Mesenteric fat pad (tissue), 1 donor: ENCODE measurements around the gene RNASE12. TPM values are rescaled to one million over a fixed set of nuclear protein-coding genes. Genes with fewer than 3 reads are reported as not detected.
"Not testable (repeated sequence)": the region's sequence is repeated elsewhere in the genome, so short reads cannot be mapped to it uniquely, and the experiment has no call there.

Experiments
- DNase-seq: peaks from one replicate; pipeline ENCODE4 v3.0.0-alpha.2; 2020; ENCODE audit warnings: low spot score
- total RNA-seq: library from RNA; stranded (reverse); fragmentation: NEBNext Ultra II Directional; extraction: Animal tissue kit (Norgen Biotek cat#: 25700); gene quantifications from one replicate; pipeline ENCODE4 v1.2.1, GENCODE V29; 2021
- donor health status: DM: yes; HTN: yes; CAD: no.

Gene RNASE12
- total RNA-seq, 1 donor from 2014 or later, result not detected

- no peak for DNase-seq
Observed at GRCh38 chr14:20614038-20614840, 23.1 kb upstream of the RNASE12 start.

DNA sequence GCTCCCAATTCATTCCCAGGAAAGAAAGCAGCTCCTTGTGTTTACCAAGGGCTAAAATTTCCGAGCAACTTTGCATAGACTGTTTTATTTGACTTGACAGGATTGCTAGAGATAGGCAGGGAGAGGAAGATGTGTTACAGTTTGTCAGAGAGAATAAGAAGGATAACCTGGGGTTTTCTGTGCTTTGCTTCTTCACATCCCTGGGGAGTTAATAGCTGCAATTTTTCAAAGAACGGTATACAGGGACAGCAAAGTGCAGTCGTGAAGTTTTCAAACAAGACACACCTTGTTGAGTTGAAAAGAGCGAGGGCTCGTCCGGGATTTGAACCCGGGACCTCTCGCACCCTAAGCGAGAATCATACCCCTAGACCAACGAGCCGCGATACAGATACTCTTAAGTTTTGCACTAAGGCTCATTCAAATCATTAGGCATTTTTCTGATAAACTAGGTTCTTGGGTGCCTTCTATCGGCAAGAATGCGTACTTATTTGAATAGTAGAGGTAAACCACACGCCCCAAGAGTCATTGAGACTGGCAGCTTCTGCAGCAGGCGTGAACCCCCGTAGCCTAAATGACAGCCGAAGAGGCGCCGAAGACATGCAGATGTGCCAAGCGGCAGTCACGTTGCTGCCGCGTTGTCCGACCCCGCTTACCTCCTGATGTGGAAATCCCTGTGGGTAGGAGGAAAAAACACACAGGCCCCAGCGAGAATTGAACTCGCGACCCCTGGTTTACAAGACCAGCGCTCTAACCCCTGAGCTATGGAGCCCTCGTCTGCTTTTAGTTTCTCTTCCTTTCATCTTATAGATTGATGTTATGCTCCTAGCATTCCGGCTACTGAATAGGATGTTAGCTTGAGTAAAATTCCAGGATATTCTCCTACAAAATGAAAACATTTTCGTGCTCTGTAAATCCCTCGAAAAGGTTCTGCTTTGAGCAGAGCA lies 22.2 kb upstream of the RNASE12 start:
- no peak for DNase-seq

- DNase-seq, result no peak
Observed at GRCh38 chr14:20612403-20612802, 21.2 kb upstream of the RNASE12 start.

DNA sequence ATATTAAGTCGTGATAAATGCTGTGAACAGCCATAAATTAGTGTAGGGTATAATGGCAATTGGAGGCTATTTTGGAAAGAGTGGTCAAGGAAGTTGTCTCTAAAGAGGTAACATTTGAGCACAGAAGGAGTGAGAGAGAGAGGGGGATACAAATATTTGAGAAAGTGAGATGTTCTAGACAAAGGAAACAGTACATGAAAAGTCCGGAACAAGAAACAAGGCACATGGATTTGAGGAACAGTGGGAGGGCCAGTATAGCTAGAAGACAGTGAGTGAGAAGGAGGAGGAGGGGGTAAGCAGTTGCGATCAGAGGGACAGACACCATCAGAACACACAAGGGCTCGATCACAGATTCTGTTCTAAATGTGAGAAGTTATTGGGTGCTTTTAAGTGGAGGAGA lies 20.1 kb upstream of the RNASE12 start:
- no peak for DNase-seq

GRCh38 chr14:20610002-20610765 lies 19.0 kb upstream of the RNASE12 start:
- DNase-seq, result no peak

DNA sequence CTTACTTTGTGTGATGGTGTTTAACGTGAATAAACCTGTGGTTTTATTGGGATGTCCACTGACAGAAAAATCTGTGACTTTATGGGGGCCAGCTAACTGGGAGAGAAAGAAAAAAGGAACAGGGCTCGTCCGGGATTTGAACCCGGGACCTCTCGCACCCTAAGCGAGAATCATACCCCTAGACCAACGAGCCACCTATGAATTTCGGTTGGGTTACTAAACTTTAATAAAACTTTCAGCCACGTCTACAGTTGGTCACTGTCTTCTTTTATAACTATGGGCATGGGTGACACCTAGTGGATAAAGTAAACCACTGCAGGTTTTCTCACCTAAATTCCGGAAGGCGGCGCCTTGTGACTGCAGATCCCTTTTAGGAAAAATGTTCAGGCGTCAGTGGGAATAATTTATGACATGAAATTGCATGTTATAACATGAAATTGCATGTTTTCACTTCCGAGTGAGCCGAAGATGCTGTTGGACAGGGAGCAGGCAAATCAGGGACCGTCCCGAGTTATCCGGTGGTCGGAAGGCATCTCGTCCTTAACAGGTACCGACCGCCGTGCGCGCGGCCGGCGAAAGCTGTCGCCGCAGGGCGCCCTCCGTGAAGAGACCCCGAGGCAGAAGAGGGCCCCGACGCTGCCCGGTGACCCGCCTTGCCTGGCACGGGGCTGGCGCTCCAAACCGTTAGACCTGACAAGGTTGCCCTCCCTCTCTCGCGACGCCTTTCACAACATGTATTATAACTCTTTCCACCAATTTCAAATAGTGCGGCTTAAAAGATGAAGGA lies 18.2 kb upstream of the RNASE12 start:
- DNase-seq, result no peak

GRCh38 chr14:20608383-20609110 lies 17.4 kb upstream of the RNASE12 start:
- no peak for DNase-seq

GRCh38 chr14:20607617-20608016 lies 16.4 kb upstream of the RNASE12 start:
- DNase-seq, result no peak

GRCh38 chr14:20606902-20607242 lies 15.7 kb upstream of the RNASE12 start:
- no peak for DNase-seq

DNA sequence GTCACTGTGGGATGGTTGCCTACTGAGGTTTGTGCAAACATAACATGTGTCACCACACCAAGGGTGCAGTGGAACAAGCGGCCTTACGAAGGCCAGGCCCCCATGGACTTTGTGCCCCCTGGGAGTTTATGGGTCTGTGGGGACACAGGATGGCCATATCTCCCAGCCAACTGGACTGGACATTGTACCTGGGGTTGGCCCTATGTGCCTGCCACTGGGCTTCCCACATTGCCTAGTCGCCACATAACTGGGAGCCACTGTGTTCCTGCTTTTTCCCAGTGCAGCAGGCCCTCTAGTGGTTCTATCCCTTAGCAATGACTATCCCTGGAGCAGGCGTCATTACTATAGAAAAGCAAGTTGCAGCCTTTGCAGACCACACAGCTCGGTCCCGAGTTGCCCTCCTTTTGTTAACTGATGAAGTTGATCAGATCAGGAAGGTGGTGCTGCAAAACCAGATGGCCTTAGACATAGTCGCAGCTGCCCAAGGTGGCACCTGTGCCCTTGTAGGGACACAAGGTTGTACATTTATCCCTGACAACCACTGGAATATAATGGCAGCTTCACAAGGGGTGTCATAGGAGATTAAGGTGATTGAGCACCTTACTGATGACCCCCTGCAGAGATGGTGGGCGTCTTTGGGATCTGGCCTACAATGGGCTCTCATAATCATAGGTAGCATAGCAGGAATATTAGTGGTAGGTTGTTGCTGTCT lies 15.2 kb upstream of the RNASE12 start:
- DNase-seq, result no peak

- DNase-seq, result no peak
Observed at GRCh38 chr14:20603813-20604690, 12.9 kb upstream of the RNASE12 start.

- no peak for DNase-seq
Observed at GRCh38 chr14:20602583-20602982, 11.4 kb upstream of the RNASE12 start.

DNA sequence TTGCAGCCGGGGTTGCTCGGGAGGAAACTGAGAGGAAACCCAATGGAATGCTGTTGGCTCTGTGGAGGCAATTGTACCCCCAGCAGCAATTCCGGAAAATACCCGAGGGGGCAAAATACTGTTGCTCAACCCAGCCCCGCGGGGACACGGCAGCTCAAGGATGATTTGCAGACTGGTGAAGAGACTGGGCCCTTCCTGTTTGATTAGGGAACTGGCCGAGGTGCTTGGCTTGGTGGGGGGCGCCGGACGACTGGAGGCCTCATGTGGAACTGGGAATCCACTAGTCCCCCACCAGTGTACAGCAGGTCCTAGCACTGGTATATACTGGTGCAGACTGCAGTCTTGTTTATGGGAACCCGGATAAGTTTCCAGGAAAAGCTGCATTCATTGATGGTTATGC lies 10.3 kb upstream of the RNASE12 start:
- DNase-seq, result no peak

- no peak for DNase-seq
Observed at GRCh38 chr14:20597108-20597507, 5.9 kb upstream of the RNASE12 start.

DNA sequence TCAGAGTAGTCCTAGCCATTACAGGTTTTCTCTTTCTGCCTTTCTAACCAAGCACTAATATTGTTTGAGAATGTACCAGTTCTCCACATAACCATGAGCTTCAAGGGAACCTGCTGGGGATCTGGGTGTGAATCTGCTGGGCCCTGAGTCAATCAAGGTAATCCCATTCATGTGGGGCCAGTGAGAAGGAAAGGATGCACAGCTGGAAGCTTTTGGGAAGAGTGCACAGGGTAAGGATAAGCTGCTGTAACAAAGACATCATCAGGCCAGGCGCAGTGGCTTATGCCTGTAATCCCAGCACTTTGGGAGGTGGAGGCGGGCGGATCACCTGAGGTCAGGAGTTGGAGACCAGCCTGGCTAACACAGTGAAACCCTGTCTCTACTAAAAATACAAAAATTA lies 4.5 kb upstream of the RNASE12 start:
- DNase-seq, result not testable (repeated sequence)

DNA sequence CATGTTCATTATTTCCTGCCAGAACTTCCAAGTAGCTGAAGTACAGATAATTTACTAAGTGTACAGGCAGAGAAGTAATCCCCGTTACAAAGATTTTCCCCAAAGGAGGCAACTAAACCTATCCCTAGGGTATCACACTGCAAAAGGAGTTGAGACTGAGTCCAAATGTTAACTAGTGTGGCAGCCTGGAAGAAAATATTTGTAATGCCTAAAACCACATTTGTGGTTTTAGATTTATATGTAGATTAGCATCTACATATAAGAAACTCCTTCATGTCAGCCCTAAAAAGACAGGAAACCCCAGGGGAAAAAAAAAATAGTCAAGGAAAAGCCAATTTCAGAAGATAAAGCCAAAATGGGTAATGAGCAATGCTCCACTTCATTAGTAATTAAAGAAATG lies 1.4 kb upstream of the RNASE12 start:
- no peak for DNase-seq

GRCh38 chr14:20587489-20588154 lies 3.6 kb downstream of the RNASE12 start, which contains the start of gene RNASE11:
RNASE11 (minus strand) TSS chr14:20588001.
- DNase-seq, result no peak

DNA sequence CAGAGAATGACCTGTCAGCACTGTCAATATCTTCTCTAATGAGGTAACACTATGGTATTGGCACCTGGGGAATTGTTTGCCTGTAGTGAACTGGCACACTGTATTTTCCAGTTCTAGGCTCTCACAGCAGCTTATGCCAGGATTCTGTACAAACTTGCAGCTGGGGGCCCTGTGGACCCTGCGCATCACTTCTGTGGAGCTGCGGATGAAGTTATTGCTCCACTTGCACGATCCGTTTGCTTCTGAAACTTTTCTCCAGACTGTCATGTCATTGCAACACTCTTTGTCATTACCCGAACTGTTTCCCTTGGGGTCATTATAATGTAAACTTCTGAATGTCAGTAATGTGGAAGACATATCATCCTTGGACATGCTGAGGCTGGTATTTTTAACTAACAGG lies 7.3 kb downstream of the RNASE12 start:
- DNase-seq, result no peak
